Neural progenitor cell (in vitro differentiated cells): ENCODE measurements around the gene PRCP. TPM values are rescaled to one million over a fixed set of nuclear protein-coding genes. Genes with fewer than 3 reads are reported as not detected.

Source experiments
- DNase-seq: peaks from one replicate; pipeline ENCODE4 v3.0.0-alpha.2; 2016; ENCODE audit warnings: low spot score
- H2AFZ ChIP-seq: fragments of 200-600 bp; sonication (generic); replicated peaks from 2 replicates; pipeline ENCODE4 v1.6.1; 2016; ENCODE audit warnings: antibody characterized with exemption
- H3F3A ChIP-seq: fragments of 200-600 bp; sonication (generic); 2 replicates; pipeline ENCODE4 v1.6.1; 2016; ENCODE audit warnings: antibody characterized with exemption, low read depth
- H3K27ac ChIP-seq: fragments of 200-600 bp; sonication (generic); 2 replicates; pipeline ENCODE4 v1.5.1; 2016; ENCODE audit warnings: mild to moderate bottlenecking
- H3K27me3 ChIP-seq: fragments of 200-600 bp; sonication (generic); 2 replicates; pipeline ENCODE4 v1.6.1; 2016; ENCODE audit warnings: mild to moderate bottlenecking, moderate library complexity
- H3K36me3 ChIP-seq: fragments of 200-600 bp; sonication (generic); 2 replicates; pipeline ENCODE4 v1.5.1; 2016
- H3K4me1 ChIP-seq: fragments of 200-600 bp; sonication (generic); 2 replicates; pipeline ENCODE4 v1.6.1; 2016; ENCODE audit warnings: mixed run types
- H3K4me2 ChIP-seq: fragments of 200-600 bp; sonication (generic); 2 replicates; pipeline ENCODE4 v1.6.1; 2016
- H3K4me3 ChIP-seq: fragments of 200-600 bp; sonication (generic); 2 replicates; pipeline ENCODE4 v1.5.1; 2016
- H3K79me2 ChIP-seq: fragments of 200-600 bp; sonication (generic); 2 replicates; pipeline ENCODE4 v1.6.1; 2016; ENCODE audit warnings: low read depth
- H3K9ac ChIP-seq: fragments of 200-600 bp; sonication (generic); 2 replicates; pipeline ENCODE4 v1.6.1; 2016
- H3K9me3 ChIP-seq: fragments of 200-600 bp; sonication (generic); 2 replicates; pipeline ENCODE4 v1.5.1; 2016; ENCODE audit warnings: low read depth
- H4K20me1 ChIP-seq: fragments of 200-600 bp; sonication (generic); 2 replicates; pipeline ENCODE4 v1.6.1; 2016; ENCODE audit warnings: low read depth
- H3K27ac Mint-ChIP-seq: 3 replicates; pipeline ENCODE4 v1.8.0; 2021; ENCODE audit warnings: mixed read lengths
- H3K27me3 Mint-ChIP-seq: 2 replicates; pipeline ENCODE4 v1.8.0; 2022; ENCODE audit warnings: low read depth, mild to moderate bottlenecking, inconsistent platforms, moderate library complexity, mixed read lengths; ENCODE audit not compliant: insufficient read depth
- H3K36me3 Mint-ChIP-seq: 3 replicates; pipeline ENCODE4 v1.8.0; 2021; ENCODE audit warnings: mixed read lengths
- H3K4me1 Mint-ChIP-seq: 3 replicates; pipeline ENCODE4 v1.8.0; 2021; ENCODE audit warnings: mixed read lengths
- H3K4me3 Mint-ChIP-seq: 3 replicates; pipeline ENCODE4 v1.8.0; 2021; ENCODE audit warnings: mild to moderate bottlenecking, moderate library complexity, mixed read lengths
- H3K9me3 Mint-ChIP-seq: 3 replicates; pipeline ENCODE4 v1.8.0; 2020; ENCODE audit warnings: mixed read lengths
- EZH2 ChIP-seq: fragments of 200-600 bp; sonication (generic); IDR thresholded peaks from 2 replicates; pipeline ENCODE4 v1.6.1; 2017; ENCODE audit warnings: antibody characterized with exemption, mild to moderate bottlenecking, moderate library complexity
- EZH2phosphoT487 ChIP-seq: fragments of 200-600 bp; sonication (generic); IDR thresholded peaks from 2 replicates; pipeline ENCODE4 v1.6.1; 2017; ENCODE audit warnings: antibody characterized with exemption
- total RNA-seq: library from RNA; depleted of rRNA; stranded (reverse); fragments of >200 nt; gene quantifications from 2 replicates; pipeline ENCODE4 v1.2.3, GENCODE V29; 2015; ENCODE audit warnings: low replicate concordance
- TF ChIP-seq, protein P1 (sequence below): fragments of 200-600 bp; sonication (generic); IDR thresholded peaks from 2 replicates; pipeline ENCODE4 v1.5.1; 2017; ENCODE audit warnings: antibody characterized with exemption, mild to moderate bottlenecking

PRCP gene
- total RNA-seq, 1 donor from 2014 or later: 67.4 TPM

DNA sequence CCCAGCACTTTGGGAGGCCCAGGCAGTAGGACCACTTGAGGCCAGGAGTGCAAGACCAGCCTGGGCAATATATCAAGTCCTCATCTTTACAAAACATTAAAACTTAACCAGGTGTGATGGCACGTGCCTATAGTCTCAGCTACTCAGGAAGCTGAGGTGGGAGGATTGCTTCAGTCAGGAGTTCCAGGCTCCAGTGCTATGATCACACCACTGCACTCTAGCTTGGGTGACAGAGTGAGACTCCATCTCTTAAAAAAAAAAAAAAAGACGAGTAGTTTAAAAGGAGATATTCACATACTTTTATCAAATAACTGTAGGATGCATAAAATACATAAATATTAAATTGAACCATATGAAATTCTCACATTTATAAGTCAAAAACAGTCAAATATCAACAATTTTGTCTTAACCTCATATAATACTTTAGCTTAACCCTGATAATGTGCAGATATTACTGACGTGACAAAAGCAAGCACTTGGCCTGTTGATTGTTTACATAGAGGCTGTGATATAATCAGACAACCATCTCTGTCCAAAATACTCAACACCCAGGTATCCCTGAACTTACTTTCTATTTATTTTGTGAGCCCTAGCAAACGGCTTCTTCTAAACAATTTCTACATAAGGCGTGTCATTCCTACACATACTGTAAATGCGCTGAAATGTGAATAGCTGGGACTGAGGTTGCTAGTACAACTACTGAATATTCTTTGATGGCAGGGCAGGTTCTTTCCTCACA lies 57.0 kb downstream of the PRCP start:
- H3K27ac ChIP-seq: no peak overlapping the region
- H3K4me3 ChIP-seq: no peak overlapping the region
- no peaks in the 10 kb centered on the region for H3K9me3 Mint-ChIP-seq
- H3K9me3 ChIP-seq: no peaks in the 10 kb centered on the region
- no peak overlapping the region for H3K4me3 Mint-ChIP-seq
- no peak for TF ChIP-seq EZH2
- TF ChIP-seq, protein P1, sequence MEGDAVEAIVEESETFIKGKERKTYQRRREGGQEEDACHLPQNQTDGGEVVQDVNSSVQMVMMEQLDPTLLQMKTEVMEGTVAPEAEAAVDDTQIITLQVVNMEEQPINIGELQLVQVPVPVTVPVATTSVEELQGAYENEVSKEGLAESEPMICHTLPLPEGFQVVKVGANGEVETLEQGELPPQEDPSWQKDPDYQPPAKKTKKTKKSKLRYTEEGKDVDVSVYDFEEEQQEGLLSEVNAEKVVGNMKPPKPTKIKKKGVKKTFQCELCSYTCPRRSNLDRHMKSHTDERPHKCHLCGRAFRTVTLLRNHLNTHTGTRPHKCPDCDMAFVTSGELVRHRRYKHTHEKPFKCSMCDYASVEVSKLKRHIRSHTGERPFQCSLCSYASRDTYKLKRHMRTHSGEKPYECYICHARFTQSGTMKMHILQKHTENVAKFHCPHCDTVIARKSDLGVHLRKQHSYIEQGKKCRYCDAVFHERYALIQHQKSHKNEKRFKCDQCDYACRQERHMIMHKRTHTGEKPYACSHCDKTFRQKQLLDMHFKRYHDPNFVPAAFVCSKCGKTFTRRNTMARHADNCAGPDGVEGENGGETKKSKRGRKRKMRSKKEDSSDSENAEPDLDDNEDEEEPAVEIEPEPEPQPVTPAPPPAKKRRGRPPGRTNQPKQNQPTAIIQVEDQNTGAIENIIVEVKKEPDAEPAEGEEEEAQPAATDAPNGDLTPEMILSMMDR: no peak
- TF ChIP-seq EZH2phosphoT487: no peak
- peaks cover 5% of the 10 kb centered on the region for H3K27me3 Mint-ChIP-seq
- no peaks in the 10 kb centered on the region for H3K79me2 ChIP-seq
- DNase-seq: no peak
- no peak overlapping the region for H3K4me2 ChIP-seq
- peaks cover 96% of the 10 kb centered on the region for H4K20me1 ChIP-seq
- peaks cover 15% of the 10 kb centered on the region for H3K4me1 ChIP-seq
- peaks cover 100% of the 10 kb centered on the region for H3K27me3 ChIP-seq
- peaks cover 30% of the 10 kb centered on the region for H3F3A ChIP-seq
- no peak overlapping the region for H3K27ac Mint-ChIP-seq
- no peak overlapping the region for H2AFZ ChIP-seq
- peaks cover 44% of the 10 kb centered on the region for H3K4me1 Mint-ChIP-seq
- peaks cover 7% of the 10 kb centered on the region for H3K36me3 Mint-ChIP-seq
- no peaks in the 10 kb centered on the region for H3K36me3 ChIP-seq
- no peak overlapping the region for H3K9ac ChIP-seq

DNA sequence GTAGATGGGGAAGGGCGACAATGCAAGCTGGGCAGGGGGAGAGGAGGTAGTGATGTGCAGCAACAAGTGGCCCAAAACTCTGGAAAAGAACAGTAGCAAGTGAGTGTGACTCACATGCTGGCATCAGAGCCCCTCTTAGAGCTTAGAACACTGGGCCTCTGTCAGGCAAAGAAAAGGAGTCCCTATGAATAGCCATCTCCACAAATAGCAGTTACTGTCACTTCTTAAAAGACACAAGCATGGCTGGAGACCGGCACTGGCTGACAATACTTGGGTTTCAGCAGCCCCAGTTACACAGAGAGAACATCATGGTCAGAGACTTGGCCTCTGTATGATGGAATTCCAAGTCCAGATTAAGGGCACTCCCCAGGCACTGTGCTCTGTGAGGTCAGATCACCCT lies 58.2 kb downstream of the PRCP start:
- Mint-ChIP-seq H3K9me3 (no peaks in the 10 kb centered on the region), H3K4me3 (no peak overlapping the region), H3K4me1 (peaks cover 40% of the 10 kb centered on the region), H3K27ac (peak overlapping the region; percentile 26), H3K36me3 (peaks cover 9% of the 10 kb centered on the region), H3K27me3 (peaks cover 5% of the 10 kb centered on the region)
- Histone ChIP-seq H3K27me3 (peaks cover 100% of the 10 kb centered on the region), H2AFZ (no peak overlapping the region), H3K9me3 (no peaks in the 10 kb centered on the region), H3K79me2 (no peaks in the 10 kb centered on the region), H3K36me3 (no peaks in the 10 kb centered on the region), H3K4me1 (peaks cover 15% of the 10 kb centered on the region), H3K4me2 (no peak overlapping the region), H3K9ac (no peak overlapping the region), H3K4me3 (no peak overlapping the region), H3F3A (peaks cover 30% of the 10 kb centered on the region), H3K27ac (no peak overlapping the region), H4K20me1 (peaks cover 87% of the 10 kb centered on the region)
- TF ChIP-seq, protein P1: no peak
- TF ChIP-seq EZH2 (no peak), EZH2phosphoT487 (no peak)
- DNase-seq: peak; percentile 21

DNA sequence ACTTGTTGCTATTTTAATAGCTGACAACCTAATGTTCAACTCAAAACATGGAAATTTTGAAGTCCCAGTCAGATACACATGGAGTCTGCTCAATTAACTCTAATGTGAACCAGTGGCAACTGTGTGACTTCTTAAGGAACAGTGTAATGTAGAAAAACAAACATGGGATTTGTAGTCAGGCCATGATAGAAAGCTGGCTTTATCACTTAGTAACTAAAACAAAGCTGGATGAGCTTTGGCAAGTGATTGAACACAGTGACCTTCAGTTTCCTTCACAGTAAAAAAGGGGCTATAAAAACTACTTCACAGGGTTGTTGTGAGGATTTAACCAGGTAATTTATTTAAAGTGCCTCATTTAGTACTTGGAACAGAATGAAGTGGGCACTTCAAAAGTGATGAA lies 62.6 kb downstream of the PRCP start:
- Histone ChIP-seq H3K36me3 (no peaks in the 10 kb centered on the region), H3K4me2 (no peak overlapping the region), H3K9ac (no peak overlapping the region), H3K9me3 (no peaks in the 10 kb centered on the region), H3K27ac (no peak overlapping the region), H3K79me2 (no peaks in the 10 kb centered on the region), H4K20me1 (peaks cover 57% of the 10 kb centered on the region), H2AFZ (no peak overlapping the region), H3K4me3 (no peak overlapping the region), H3K27me3 (peaks cover 96% of the 10 kb centered on the region), H3F3A (peaks cover 6% of the 10 kb centered on the region), H3K4me1 (no peaks in the 10 kb centered on the region)
- DNase-seq: no peak
- Mint-ChIP-seq H3K9me3 (no peaks in the 10 kb centered on the region), H3K4me3 (no peak overlapping the region), H3K27me3 (peaks cover 5% of the 10 kb centered on the region), H3K36me3 (peaks cover 30% of the 10 kb centered on the region), H3K4me1 (peaks cover 14% of the 10 kb centered on the region), H3K27ac (no peak overlapping the region)
- TF ChIP-seq, protein P1: no peak
- no peak for TF ChIP-seq EZH2
- no peak for TF ChIP-seq EZH2phosphoT487
